Liver (tissue), 9 donors: Measurements from ENCODE around the gene ROM1. TPM values are rescaled to one million over a fixed set of nuclear protein-coding genes. Genes with fewer than 3 reads are reported as not detected.
A peak's percentile ranks its signal among the peaks of the same experiment; 100 is the strongest.

Experiments used
- DNase-seq: peaks from one replicate; pipeline ENCODE4 v3.0.0-alpha.2; 2017; ENCODE audit warnings: low spot score
- H3K27ac ChIP-seq, 2 donors: one replicate each; pipeline ENCODE4 v1.7.0; 2013; ENCODE audit warnings: inconsistent platforms in 2 of 2, low read length in 2 of 2, control low read depth in 1 of 2, low read depth in 1 of 2, mild to moderate bottlenecking in 1 of 2
- H3K27me3 ChIP-seq, 4 donors: one replicate each; pipeline versions ENCODE4 v1.6.1 to v1.7.0; 2013; ENCODE audit warnings: low read length in 3 of 4, inconsistent platforms in 1 of 4, mild to moderate bottlenecking in 1 of 4, moderate library complexity in 1 of 4; ENCODE audit not compliant: control insufficient read depth in 4 of 4, insufficient read depth in 4 of 4
- H3K36me3 ChIP-seq, 4 donors: one replicate each; pipeline versions ENCODE4 v1.6.1 to v1.7.0; 2013; ENCODE audit warnings: low read length in 3 of 4, mild to moderate bottlenecking in 3 of 4, low read depth in 1 of 4, moderate library complexity in 1 of 4; ENCODE audit not compliant: control insufficient read depth in 4 of 4, insufficient read depth in 3 of 4
- H3K4me1 ChIP-seq, 4 donors: one replicate each; pipeline versions ENCODE4 v1.6.1 to v1.7.0; 2013; ENCODE audit warnings: low read length in 3 of 4, mild to moderate bottlenecking in 3 of 4, moderate library complexity in 1 of 4; ENCODE audit not compliant: control insufficient read depth in 4 of 4, insufficient read depth in 4 of 4
- H3K4me3 ChIP-seq, 3 donors: one replicate each; pipeline versions ENCODE4 v1.6.1 to v1.7.0; 2013; ENCODE audit warnings: low read length in 3 of 3, control low read depth in 1 of 3, low read depth in 1 of 3, mild to moderate bottlenecking in 1 of 3
- H3K9ac ChIP-seq, 2 donors: one replicate each; pipeline ENCODE4 v1.7.0; 2013; ENCODE audit warnings: low read length in 2 of 2, mild to moderate bottlenecking in 2 of 2, moderate library complexity in 2 of 2, control low read depth in 1 of 2, low read depth in 1 of 2
- H3K9me3 ChIP-seq, 4 donors: one replicate each; pipeline versions ENCODE4 v1.6.1 to v1.7.0; 2013; ENCODE audit warnings: low read length in 3 of 4; ENCODE audit not compliant: control insufficient read depth in 4 of 4
- CTCF ChIP-seq: fragments of 150-350 bp; IDR thresholded peaks from 2 replicates; pipeline ENCODE4 v1.5.1; 2017; ENCODE audit warnings: improper control_type of control experiment, low read depth, low read length; ENCODE audit not compliant: missing input control
- EGR1 ChIP-seq, 2 donors: IDR thresholded peaks; 2 replicates each; pipeline ENCODE4 v1.6.1; 2016 to 2018; ENCODE audit warnings: antibody characterized with exemption in 2 of 2, low read depth in 2 of 2
- FOXA1 ChIP-seq: IDR thresholded peaks from 2 replicates; pipeline ENCODE4 v1.6.1; 2016; ENCODE audit warnings: antibody characterized with exemption
- FOXA2 ChIP-seq: IDR thresholded peaks from 2 replicates; pipeline ENCODE4 v1.6.1; 2016; ENCODE audit warnings: antibody characterized with exemption
- GABPA ChIP-seq, 2 donors: IDR thresholded peaks in 1 of 2; conservative IDR thresholded peaks in 1 of 2; 2 replicates each; pipeline ENCODE4 v1.6.1; 2016; ENCODE audit warnings: antibody characterized with exemption in 2 of 2, mild to moderate bottlenecking in 1 of 2, moderate library complexity in 1 of 2
- HNF4A ChIP-seq, 2 donors: conservative IDR thresholded peaks; 2 replicates each; pipeline ENCODE4 v1.6.1; 2016; ENCODE audit warnings: antibody characterized with exemption in 2 of 2, mild to moderate bottlenecking in 2 of 2
- HNF4G ChIP-seq: IDR thresholded peaks from 2 replicates; pipeline ENCODE4 v1.6.1; 2016; ENCODE audit warnings: antibody characterized with exemption
- JUND ChIP-seq, 2 donors: IDR thresholded peaks; 2 replicates each; pipeline ENCODE4 v1.6.1; 2016; ENCODE audit warnings: antibody characterized with exemption in 2 of 2
- MAX ChIP-seq: IDR thresholded peaks from 2 replicates; pipeline ENCODE4 v1.6.1; 2016; ENCODE audit warnings: antibody characterized with exemption
- NR2F2 ChIP-seq: IDR thresholded peaks from 2 replicates; pipeline ENCODE4 v1.6.1; 2016; ENCODE audit warnings: antibody characterized with exemption
- RAD21 ChIP-seq, 2 donors: IDR thresholded peaks; 2 replicates each; pipeline ENCODE4 v1.6.1; 2016; ENCODE audit warnings: antibody characterized with exemption in 2 of 2, mild to moderate bottlenecking in 2 of 2
- REST ChIP-seq: IDR thresholded peaks from 2 replicates; pipeline ENCODE4 v1.6.1; 2016; ENCODE audit warnings: antibody characterized with exemption, mild to moderate bottlenecking
- RXRA ChIP-seq, 2 donors: IDR thresholded peaks; 2 replicates each; pipeline ENCODE4 v1.6.1; 2017 to 2018; ENCODE audit warnings: antibody characterized with exemption in 2 of 2, mild to moderate bottlenecking in 1 of 2
- SP1 ChIP-seq: IDR thresholded peaks from 2 replicates; pipeline ENCODE4 v1.6.1; 2018; ENCODE audit warnings: antibody characterized with exemption, mild to moderate bottlenecking
- TAF1 ChIP-seq: conservative IDR thresholded peaks from 2 replicates; pipeline ENCODE4 v1.6.1; 2016; ENCODE audit warnings: antibody characterized with exemption, mild to moderate bottlenecking
- YY1 ChIP-seq: IDR thresholded peaks from 2 replicates; pipeline ENCODE4 v1.6.1; 2016; ENCODE audit warnings: antibody characterized with exemption, mild to moderate bottlenecking
- ZBTB33 ChIP-seq: IDR thresholded peaks from 2 replicates; pipeline ENCODE4 v1.6.1; 2016; ENCODE audit warnings: antibody characterized with exemption
- WGBS: extraction: QIAGEN DNeasy Blood & Tissue Kit; methylation state at CpG from one replicate; pipeline ENCODE4 v1.1.7; 2013; 5-methylcytosine and 5-hydroxymethylcytosine counted together
- polyA plus RNA-seq, 2 donors: library from polyadenylated mRNA; stranded (reverse) in 1 of 2; unstranded in 1 of 2; fragments of 200-250 nt in 1 of 2; fragments of >200 nt in 1 of 2; fragmentation: Nextera tagmentation in 1 of 2; extraction: Ambion mirVana in 1 of 2; gene quantifications; one replicate each; pipeline versions ENCODE4 v1.2.1 to v1.2.3, GENCODE V29; 2013 to 2015
- total RNA-seq, 2 donors: library from RNA; depleted of rRNA; stranded (reverse); fragments of >200 nt; gene quantifications; one replicate each; pipeline ENCODE4 v1.2.3, GENCODE V29; 2014
- TF ChIP-seq, protein P1 (sequence below): IDR thresholded peaks from 2 replicates; pipeline ENCODE4 v1.6.1; 2016; ENCODE audit warnings: antibody characterized with exemption
- donor health status: healthy.
- donor health status: healthy.
- donor health status: healthy.
- donor health status: healthy.
- donor health status: healthy.

The ROM1 gene
- total and polyA plus RNA-seq, 4 donors = 0.84 to 3.9 (median 1.1) TPM

DNA sequence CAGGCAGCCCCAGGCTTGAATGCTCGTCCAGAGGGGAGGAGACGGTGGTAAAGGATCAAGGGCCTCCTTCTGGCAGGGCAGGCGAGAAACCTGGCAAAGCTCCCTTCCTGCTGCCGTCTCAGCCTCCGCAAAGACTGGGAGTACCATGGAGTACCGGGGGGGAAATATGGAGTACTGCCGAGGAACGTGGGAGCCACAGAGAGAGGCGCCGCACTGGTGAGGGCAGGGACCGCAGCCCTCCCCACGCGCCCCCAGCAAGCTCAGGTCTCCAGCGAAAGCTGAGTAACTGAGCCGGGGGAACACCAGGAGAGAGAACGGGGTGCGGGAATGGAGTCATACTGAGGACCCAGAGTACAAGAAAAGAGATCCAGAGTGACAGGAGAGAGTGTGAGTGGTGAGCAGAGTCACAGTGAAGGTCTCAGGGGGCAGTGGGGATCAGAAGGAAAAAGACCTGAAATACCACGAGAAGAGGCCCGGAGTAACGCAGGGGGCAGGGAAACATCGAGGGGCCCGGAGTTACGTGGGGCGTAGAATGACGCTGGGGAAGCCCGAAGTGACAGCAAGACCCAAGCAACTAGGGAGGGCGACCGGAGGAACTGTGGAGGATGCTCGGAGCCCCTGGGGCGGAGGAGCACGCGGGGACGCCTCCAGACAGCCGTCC is 1.2 kb upstream of the ROM1 start (continued):
- TF ChIP-seq REST = no peak

- WGBS = 54% methylated on average over 15 of the region's 15 CpGs
- no peak for DNase-seq
- H3K4me1 ChIP-seq = peaks cover 7 to 30% (median 18%) of the 10 kb centered on the region in 4 donors
- peak overlapping the region; percentile 73 to 88 for H3K27ac ChIP-seq
- TF ChIP-seq CTCF (no peak), JUND (IDR thresholded peaks at IDR 0.05) (no peak), YY1 (no peak), REST (no peak), HNF4G (no peak), TAF1 (no peak), RXRA (IDR thresholded peaks at IDR 0.05) (no peak), MAX (no peak), SP1 (no peak), RAD21 (IDR thresholded peaks at IDR 0.05) (no peak), ZBTB33 (no peak), NR2F2 (no peak), FOXA1 (no peak), HNF4A (conservative IDR thresholded peaks at IDR 0.05) (no peak), FOXA2 (no peak), EGR1 (IDR thresholded peaks at IDR 0.05; ENCODE audit: low read depth in 2 of 2) (no peak), GABPA (IDR thresholded peaks at IDR 0.05 in 1 of 2, conservative IDR thresholded peaks at IDR 0.05 in 1 of 2) (no peak)
- TF ChIP-seq, protein P1, sequence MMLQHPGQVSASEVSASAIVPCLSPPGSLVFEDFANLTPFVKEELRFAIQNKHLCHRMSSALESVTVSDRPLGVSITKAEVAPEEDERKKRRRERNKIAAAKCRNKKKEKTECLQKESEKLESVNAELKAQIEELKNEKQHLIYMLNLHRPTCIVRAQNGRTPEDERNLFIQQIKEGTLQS = no peak
- no peak overlapping the region for H3K9ac ChIP-seq
- no peaks in the 10 kb centered on the region for H3K9me3 ChIP-seq
- no peak overlapping the region for H3K4me3 ChIP-seq
- H3K36me3 ChIP-seq = peaks cover 0 to 21% (median 2%) of the 10 kb centered on the region in 4 donors
- H3K27me3 ChIP-seq = no peaks in the 10 kb centered on the region
Observed at GRCh38 chr11:62613291-62613778, 278 bp downstream of the ROM1 start.
